Non-pigmented ciliary epithelial cell (primary cell): Measurements from ENCODE around the gene CTNNBIP1.
A peak's percentile ranks its signal among the peaks of the same experiment; 100 is the strongest.

Experiments used
- DNase-seq: peaks from one replicate; pipeline ENCODE4 v3.0.0-alpha.2; 2010; ENCODE audit warnings: low read depth

CTNNBIP1 gene

GRCh38 chr1:9853249-9853595 is 56.8 kb downstream of the CTNNBIP1 start:
- DNase-seq = no peak

- peak; percentile 53 for DNase-seq
Measured at GRCh38 chr1:9852410-9853248, 57.4 kb downstream of the CTNNBIP1 start.

- no peak for DNase-seq
Measured at GRCh38 chr1:9852004-9852403, 58.1 kb downstream of the CTNNBIP1 start.

- no peak for DNase-seq
Measured at GRCh38 chr1:9850442-9851162, 59.5 kb downstream of the CTNNBIP1 start.

- no peak for DNase-seq
Measured at GRCh38 chr1:9849691-9850441, 60.2 kb downstream of the CTNNBIP1 start.

- no peak for DNase-seq
Measured at GRCh38 chr1:9848022-9848421, 62.0 kb downstream of the CTNNBIP1 start.

GRCh38 chr1:9847269-9847668 is 62.8 kb downstream of the CTNNBIP1 start:
- DNase-seq = no peak

- DNase-seq = no peak
Measured at GRCh38 chr1:9846611-9847171, 63.4 kb downstream of the CTNNBIP1 start.

- no peak for DNase-seq
Measured at GRCh38 chr1:9845914-9846313, 64.2 kb downstream of the CTNNBIP1 start.

- no peak for DNase-seq
Measured at GRCh38 chr1:9844756-9845155, 65.3 kb downstream of the CTNNBIP1 start.

GRCh38 chr1:9844106-9844505 is 66.0 kb downstream of the CTNNBIP1 start:
- no peak for DNase-seq

- DNase-seq = no peak
Measured at GRCh38 chr1:9843576-9843945, 66.5 kb downstream of the CTNNBIP1 start.

- no peak for DNase-seq
Measured at GRCh38 chr1:9842781-9843575, 67.1 kb downstream of the CTNNBIP1 start.

GRCh38 chr1:9842073-9842711 is 67.9 kb downstream of the CTNNBIP1 start:
- no peak for DNase-seq

GRCh38 chr1:9841460-9841859 is 68.6 kb downstream of the CTNNBIP1 start:
- DNase-seq = no peak

- no peak for DNase-seq
Measured at GRCh38 chr1:9840176-9840575, 69.9 kb downstream of the CTNNBIP1 start.

- DNase-seq = no peak
Measured at GRCh38 chr1:9838946-9839345, 71.1 kb downstream of the CTNNBIP1 start.

- DNase-seq = no peak
Measured at GRCh38 chr1:9836632-9836960, 73.5 kb downstream of the CTNNBIP1 start.

GRCh38 chr1:9835758-9836631 is 74.1 kb downstream of the CTNNBIP1 start:
- no peak for DNase-seq

- no peak for DNase-seq
Measured at GRCh38 chr1:9835404-9835757, 74.7 kb downstream of the CTNNBIP1 start.
